Mucosa of gallbladder (tissue), 1 donor: ENCODE measurements around the gene KRT86. TPM values are rescaled to one million over a fixed set of nuclear protein-coding genes. Genes with fewer than 3 reads are reported as not detected.
"Not testable (repeated sequence)": the region's sequence is repeated elsewhere in the genome, so short reads cannot be mapped to it uniquely, and the experiment has no call there.

Source experiments
- DNase-seq: peaks from one replicate; pipeline ENCODE4 v3.0.0-alpha.2; 2020; ENCODE audit warnings: low spot score
- total RNA-seq: library from RNA; stranded (reverse); gene quantifications from one replicate; pipeline ENCODE4 v1.2.1, GENCODE V29; 2021
- donor health status: DM: no; HTN: no; CAD: no.

Gene KRT86
- total RNA-seq, 1 donor from 2014 or later = 1.1 TPM

- DNase-seq = no peak
Observed at GRCh38 chr12:52314511-52314910, 40.1 kb downstream of the KRT86 start.

DNA sequence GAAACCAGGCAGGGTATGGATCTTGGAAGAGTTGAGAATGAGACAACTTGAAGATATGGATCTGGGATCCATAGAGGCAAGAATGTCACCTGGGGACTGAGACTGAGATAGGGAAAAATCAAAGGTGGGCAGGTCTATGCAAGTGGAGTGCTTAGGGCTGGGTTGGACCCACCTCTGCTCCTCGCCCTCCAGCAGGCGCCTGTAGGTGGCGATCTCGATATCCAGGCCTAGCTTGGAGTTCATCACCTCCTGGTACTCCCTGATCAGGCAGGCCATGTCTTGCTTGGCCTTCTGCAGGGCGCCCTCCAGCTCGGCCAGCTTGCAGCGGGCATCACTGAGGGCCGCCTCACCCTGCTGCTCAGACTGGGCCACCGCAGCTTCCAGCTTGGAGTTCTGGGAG lies 41.3 kb downstream of the KRT86 start:
- not testable (repeated sequence) for DNase-seq

DNA sequence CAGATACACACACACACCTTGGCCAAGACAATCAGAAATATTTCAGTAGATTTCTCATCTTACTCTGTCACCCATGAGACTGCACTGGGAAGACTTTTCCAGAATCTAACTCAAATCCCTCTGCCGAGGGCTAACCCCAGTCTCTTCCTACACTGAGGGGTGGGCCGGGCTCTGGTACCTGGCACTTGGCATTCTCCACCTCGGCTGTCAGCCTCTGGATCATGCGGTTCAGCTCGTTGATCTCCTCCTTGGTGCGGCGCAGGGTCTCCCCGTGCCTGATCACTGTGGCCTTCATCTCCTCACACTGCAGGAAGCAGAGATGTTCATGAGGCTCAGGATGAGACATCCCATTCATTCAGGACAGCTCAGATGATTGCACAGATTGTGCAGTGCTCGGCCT lies 41.8 kb downstream of the KRT86 start:
- no peak for DNase-seq

DNA sequence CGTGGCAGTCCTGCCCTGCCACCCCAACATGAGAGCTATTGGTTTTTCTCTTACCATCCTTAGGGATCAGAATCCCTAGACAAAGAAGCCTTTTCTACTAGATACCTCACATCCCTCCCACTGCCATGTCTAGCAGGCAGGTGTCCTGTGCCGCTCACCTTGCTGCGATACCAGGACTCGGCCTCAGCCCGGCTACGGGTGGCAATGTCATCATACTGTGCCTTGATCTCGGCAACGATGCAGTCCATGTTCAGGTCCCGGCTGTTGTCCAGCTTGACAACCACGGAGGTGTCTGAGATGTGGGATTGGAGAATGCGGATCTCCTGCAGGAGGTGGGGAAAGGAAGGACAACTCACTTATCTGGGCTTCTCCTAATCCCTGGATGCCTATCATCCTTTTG lies 42.3 kb downstream of the KRT86 start:
- no peak for DNase-seq

DNA sequence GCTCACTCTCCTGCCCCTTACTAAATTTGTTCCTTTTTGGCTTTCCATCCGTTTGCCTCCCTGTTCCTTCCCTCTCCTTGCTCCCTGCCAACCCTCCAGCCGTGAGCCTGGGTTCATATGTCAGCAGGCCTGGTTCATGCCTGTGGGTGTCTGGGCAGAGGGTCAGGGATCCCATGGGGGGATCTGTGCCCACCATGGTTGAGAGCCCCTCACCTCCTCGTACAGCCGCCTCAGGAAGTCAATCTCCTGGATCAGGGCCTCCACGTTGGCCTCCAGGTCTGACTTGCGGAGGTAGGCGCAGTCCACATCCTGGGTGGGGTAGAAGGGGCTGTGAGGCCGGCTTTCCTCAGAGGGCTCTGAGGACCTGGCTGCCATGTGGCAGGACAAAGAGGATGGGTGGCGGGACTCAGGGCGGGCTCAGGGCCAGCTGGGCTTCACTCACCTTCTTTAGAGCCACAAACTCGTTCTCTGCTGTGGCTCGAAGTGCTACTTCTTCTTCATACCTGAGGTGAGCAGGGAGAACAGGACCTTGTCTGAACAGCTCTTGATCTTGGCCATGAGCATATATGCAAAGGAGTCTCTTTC lies 43.1 kb downstream of the KRT86 start:
- no peak for DNase-seq

DNA sequence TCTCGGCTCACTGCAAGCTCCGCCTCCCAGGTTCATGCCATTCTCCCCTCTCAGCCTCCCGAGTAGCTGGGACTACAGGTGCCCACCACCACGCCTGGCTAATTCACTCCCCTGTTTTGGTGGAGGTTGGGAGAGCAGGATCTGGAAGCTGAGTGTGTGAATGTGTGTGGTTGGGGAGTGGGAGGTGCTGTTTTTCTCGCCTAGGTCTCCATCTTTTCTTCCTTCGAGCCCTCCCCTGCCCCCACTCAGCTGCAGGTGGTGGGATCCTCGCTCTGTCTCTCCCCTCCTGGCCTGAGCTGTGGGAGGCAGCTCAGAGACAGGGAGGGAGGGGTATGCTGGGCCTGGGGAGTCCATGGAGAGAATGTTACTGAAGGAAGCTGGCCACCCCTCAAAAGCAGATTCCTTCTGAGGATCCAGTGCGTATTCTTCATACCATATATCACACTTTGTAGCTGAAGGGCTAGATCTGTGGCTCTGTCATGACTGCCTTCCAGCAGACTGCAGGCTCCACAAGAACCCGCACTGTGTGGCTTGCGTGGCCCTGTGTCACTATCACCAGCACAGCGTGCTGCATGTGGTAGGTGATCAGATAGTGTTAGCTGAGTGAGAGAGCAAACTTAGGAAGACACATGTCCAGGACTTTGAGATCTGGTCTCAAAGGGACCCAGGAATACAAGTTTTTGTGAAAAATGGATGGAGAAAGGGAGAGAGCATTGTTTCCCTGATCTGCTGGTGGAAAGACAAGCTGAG lies 44.0 kb downstream of the KRT86 start:
- DNase-seq = no peak

DNA sequence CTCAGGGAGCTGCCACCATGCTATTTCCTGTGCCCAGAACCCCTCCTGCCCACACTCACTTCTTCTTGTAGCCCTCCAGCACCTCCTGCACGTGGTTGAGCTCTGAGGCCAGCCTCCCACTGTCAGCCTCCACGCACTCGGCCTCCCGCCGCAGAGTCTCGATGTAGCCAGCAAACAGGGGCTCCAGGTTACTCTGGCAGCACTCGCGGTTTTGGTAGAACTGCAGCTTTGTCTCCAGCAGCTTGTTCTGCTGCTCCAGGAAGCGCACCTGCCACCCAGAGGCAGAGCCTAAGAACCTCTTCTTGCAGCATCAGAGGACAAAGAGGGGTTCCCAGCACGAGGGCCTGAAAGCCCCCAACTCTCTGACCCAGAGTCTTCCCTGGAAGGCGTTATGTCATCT lies 44.7 kb downstream of the KRT86 start:
- DNase-seq = no peak

DNA sequence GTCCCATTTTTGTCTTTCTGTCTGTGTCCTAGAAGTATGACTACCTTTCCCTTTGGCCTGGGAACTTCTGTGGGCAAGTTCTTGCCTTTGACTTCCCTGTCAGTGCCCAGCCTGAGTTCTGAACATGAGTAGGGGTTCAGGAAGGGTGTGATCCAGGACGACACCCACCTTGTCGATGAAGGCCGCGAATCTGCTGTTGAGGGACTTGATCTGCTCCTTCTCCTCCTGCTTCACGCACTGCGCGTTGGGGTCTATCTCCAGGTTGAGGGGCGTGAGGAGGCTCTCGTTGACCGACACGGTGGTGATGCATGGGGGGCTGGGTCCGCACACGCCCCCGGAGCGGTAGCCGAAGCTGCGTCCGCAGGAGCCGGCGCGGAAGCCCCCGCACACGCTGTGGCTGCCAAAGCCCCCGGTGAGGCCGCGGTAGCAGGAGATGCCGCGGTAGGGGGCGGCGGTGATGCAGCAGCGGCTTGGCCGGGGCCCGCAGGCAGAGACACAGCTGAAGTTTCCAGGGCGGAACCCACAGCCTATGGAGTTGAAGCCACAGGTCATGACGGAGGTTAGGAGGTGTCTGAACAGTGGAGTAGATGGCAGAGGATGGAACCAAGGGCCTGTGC lies 46.4 kb downstream of the KRT86 start, which contains the start of gene KRT83:
TSS of gene KRT83 (minus strand) at position 615 of the 617 bp plus-strand sequence. CDS start at position 552, 63 bp downstream.
- DNase-seq = no peak

GRCh38 chr12:52321418-52321817 lies 47.0 kb downstream of the KRT86 start:
- no peak for DNase-seq

DNA sequence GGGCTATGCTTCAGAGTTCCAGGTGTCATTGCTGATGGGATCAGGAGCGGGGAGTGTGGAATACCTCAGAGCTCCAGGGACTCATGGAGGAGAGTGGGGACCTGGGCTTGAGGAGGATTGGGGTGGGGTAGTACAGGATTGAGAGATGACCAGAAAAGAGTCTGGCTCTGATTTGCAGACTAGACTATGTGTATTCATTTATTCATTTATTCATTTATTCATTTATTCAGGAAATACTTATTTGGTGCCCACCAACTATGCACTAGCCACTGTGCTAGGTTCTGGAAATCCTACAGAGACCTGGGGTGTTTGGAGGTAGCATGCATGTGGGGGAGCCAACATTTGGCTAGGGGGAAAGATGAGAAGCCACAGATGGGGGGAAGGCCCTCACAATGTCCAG lies 47.6 kb downstream of the KRT86 start:
- DNase-seq = no peak

DNA sequence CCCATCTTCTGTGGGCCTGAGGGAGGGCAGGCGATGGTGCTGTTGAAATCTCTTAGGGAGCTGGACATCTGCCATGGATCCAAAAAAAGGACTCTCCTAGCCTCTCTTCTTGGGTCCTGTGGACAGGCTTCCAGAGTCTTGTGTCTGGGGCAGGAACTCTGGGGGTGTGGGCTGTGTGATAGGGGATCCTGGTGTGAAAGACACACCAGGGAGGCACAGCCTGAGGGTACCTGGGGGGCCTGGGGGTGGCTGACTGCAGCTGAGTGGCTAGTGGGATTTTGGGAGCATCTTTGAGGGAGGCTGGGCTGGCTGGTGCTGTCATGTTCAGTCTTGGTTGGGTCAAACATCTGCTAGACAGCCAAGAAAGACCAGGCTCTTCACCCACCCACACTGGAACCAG lies 48.6 kb downstream of the KRT86 start:
- DNase-seq = no peak

DNA sequence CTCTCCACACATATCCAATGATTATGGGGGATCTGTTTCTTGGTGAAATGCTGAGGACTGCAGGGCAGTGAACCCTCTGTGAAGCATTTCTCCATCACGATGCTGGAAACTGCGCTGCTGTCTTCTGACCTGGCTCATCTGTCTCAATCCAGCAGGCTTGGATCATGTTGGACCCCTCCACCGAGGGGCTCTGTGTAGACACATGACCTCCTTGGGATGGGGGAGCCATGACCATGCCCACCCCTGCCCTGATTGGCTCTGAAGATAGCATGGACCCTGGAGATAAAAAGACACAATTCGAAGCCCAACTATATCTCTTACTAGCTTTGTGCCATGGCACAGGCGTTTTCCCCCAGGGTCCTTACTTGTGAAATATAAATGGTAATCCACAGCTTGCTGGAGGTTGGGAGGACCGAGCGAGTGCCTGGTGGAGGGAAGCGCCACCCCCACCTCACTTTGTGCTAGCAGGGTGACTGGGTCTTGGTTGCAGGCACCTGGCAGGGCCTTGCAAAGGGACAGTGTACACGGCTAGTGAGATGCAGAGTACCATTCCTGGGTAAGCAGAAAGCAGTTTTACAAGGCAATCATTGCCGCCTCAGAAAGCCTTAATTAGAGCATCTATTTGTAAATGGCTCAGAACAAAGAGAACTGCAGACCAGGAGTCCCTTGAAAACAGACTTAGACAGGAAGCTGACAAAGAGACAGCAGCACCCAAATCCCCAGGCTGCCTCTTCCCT lies 49.1 kb downstream of the KRT86 start:
- no peak for DNase-seq

DNA sequence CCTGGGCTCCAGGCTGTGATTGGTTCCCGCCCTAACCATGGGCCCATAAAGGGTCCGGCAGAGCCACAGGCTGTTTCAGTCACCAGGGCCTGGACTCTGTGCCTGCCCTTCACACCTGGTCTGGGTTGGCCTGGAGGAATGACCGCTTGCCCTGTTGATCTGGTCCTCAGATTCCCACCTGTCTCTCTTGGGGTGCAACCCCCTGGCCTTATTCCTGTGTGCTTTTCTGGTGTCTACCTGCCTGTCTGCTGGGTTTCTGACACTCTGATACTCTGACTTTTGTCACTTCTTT lies 49.7 kb downstream of the KRT86 start:
- DNase-seq = no peak

- DNase-seq = peak; percentile 90
Observed at GRCh38 chr12:52327052-52327829, 52.8 kb downstream of the KRT86 start.

GRCh38 chr12:52327830-52328500 lies 53.5 kb downstream of the KRT86 start:
- no peak for DNase-seq

- no peak for DNase-seq
Observed at GRCh38 chr12:52331039-52331438, 56.6 kb downstream of the KRT86 start.

DNA sequence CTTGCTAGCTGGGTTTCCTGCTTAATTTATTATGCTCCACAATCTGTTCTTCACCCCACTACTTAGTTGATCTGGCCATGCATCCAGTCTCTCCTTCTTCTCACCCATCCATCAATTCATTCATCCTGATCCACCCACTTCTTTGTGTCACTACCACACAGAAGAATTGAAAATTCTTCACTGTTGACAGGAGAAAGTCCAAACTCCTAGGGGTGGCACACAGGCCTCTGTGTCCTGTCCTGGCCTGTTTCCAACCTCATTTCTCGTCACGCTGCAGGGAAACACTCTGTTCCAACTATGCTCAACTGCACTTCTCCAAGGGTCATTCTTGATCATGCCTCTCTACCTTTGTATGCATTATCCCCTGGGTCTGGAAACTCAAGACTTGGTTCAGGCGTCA lies 57.4 kb downstream of the KRT86 start:
- peak; percentile 68 for DNase-seq

DNA sequence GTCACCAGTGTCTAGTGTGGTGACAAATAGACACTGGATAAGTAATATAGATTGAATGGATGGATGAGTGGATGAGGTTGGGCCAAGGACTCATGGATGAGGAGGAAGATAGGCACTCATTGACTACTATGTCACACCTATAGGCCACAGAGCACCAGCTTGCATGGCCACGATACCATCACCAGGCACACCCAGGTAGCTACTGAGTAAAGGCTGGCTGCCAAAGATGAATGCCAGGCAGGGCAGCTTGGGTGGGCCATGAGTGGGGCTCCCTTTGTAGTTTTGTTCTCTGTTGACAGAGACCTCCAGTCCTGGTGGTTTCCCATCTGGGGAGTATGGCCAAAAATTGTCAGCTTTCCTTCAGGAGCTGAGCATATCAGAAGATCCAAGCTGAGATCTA lies 57.9 kb downstream of the KRT86 start:
- DNase-seq = no peak

GRCh38 chr12:52333321-52333720 lies 58.9 kb downstream of the KRT86 start:
- DNase-seq = no peak

- DNase-seq = no peak
Observed at GRCh38 chr12:52334185-52334584, 59.7 kb downstream of the KRT86 start.

DNA sequence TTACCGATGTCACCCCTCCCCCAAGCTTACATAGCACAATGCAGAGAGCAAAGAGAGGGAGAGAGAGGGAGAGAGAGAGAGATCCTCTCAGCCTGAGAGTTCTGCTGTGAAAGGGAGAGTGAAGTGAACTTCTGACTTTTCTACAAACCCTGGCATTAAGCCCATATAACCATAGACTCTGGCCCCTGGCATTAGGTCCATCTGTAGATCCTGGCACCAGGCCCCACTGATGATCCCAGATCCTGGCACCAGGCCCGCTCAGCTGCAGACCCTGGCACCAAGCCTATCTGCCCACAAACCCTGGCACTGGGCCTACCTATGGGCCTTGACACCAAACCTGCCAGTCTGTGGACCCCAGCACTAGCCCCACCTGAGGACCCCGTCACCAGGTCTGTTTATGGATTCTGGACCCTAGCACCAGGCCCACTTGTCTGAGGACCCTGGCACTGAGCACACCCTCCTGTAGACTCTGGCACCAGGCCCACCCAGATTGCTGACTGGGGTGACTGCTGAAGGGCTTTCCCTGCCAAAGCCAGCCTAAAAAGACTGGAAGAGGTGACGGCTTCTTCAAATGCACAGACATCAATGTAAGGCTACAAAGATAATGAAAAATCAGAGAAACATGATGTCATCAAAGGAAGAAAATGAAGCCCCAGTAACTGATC lies 61.3 kb downstream of the KRT86 start:
- DNase-seq = peak; percentile 86
